BJ (cell line): ENCODE data around the gene CD109. TPM values are rescaled to one million over a fixed set of nuclear protein-coding genes. Genes with fewer than 3 reads are reported as not detected.

Experiments
- CTCF ChIA-PET: fragments of 350-600 bp; formaldehyde crosslinking; extraction: SDS; loops from one replicate; lab custom pipeline; 2021; ENCODE audit warnings: antibody characterized with exemption, inconsistent platforms; lab: Yijun Ruan, JAX
- POLR2A ChIA-PET: fragments of 300-600 bp; sonication (Branson Sonifier 250); formaldehyde crosslinking; extraction: SDS; loops from one replicate; lab custom pipeline; 2021; ENCODE audit warnings: antibody characterized with exemption; lab: Charles Lee
- DNase-seq: peaks from one replicate; pipeline ENCODE4 v3.0.0-alpha.2; 2011; ENCODE audit warnings: low read depth
- H3K27me3 ChIP-seq: 2 replicates; pipeline ENCODE4 v1.6.0; 2011; ENCODE audit warnings: low read length; ENCODE audit not compliant: control insufficient read depth, insufficient read depth
- H3K36me3 ChIP-seq: 2 replicates; pipeline ENCODE4 v1.5.1; 2011; ENCODE audit warnings: low read length; ENCODE audit not compliant: control insufficient read depth, insufficient read depth
- H3K4me3 ChIP-seq: 2 replicates; pipeline ENCODE4 v1.5.1; 2011; ENCODE audit warnings: low read depth, mild to moderate bottlenecking, control low read depth, low read length
- polyA minus RNA-seq: library from RNA; depleted of rRNA, polyadenylated mRNA; stranded (reverse); fragments of >200 nt; gene quantifications from 2 replicates; pipeline ENCODE4 v1.2.3, GENCODE V29; 2011; rRNA and poly(A)+ RNA removed
- polyA plus RNA-seq: library from polyadenylated mRNA; depleted of rRNA; stranded (reverse); fragments of >200 nt; gene quantifications from 2 replicates; pipeline ENCODE4 v1.2.3, GENCODE V29; 2011; rRNA removed
- TF ChIP-seq, protein P1 (sequence below): IDR thresholded peaks from 2 replicates; pipeline ENCODE4 v1.5.1; 2011; ENCODE audit warnings: low read depth, mild to moderate bottlenecking, control low read depth, inconsistent platforms, low read length, moderate library complexity; ENCODE audit not compliant: insufficient read depth

Gene CD109
- polyA plus RNA-seq (14.7 and 29.4 TPM in 2 replicates), polyA minus RNA-seq (10.3 and 10.4 TPM in 2 replicates)

DNA sequence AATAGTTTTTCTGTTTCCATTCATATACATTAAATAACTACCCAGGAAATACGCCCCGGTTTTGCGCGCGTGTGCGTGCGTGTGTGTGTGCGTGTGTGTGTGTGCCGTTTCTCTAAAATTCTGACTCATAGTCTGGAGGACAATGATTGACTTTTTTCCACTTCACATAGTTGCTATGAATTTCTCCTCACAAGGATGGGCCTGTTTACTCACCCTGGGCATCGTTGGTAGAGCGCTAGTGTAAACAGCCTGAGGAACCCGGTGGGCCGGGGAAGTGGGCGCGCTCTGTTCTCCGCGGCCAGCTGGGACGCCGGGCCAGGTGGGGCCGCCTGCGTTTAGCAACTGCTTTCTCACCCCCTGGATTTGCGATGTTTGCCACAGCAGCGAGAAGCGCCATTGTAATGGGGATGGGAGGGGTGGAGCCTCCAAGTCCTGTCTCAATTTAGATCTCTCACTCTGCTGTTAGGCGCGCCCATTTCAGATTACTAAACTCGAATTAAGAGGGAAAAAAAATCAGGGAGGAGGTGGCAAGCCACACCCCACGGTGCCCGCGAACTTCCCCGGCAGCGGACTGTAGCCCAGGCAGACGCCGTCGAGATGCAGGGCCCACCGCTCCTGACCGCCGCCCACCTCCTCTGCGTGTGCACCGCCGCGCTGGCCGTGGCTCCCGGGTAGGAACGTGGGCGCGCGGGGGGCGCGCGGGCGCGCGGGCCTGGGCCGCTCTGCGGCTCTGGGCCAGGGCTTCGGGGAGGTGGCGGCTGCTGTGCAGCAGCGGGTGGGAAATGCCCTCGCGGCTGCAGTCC, at the start of gene CD109:
Gene CD109 (plus strand): TSS at position 585 of the 803 bp plus-strand sequence. CDS start 13 bp downstream, at position 598.
- H3K27me3 ChIP-seq, result no peaks in the 10 kb centered on the region
- H3K36me3 ChIP-seq, result no peaks in the 10 kb centered on the region
- TF ChIP-seq, protein P1, sequence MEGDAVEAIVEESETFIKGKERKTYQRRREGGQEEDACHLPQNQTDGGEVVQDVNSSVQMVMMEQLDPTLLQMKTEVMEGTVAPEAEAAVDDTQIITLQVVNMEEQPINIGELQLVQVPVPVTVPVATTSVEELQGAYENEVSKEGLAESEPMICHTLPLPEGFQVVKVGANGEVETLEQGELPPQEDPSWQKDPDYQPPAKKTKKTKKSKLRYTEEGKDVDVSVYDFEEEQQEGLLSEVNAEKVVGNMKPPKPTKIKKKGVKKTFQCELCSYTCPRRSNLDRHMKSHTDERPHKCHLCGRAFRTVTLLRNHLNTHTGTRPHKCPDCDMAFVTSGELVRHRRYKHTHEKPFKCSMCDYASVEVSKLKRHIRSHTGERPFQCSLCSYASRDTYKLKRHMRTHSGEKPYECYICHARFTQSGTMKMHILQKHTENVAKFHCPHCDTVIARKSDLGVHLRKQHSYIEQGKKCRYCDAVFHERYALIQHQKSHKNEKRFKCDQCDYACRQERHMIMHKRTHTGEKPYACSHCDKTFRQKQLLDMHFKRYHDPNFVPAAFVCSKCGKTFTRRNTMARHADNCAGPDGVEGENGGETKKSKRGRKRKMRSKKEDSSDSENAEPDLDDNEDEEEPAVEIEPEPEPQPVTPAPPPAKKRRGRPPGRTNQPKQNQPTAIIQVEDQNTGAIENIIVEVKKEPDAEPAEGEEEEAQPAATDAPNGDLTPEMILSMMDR, result no peak
- ChIA-PET POLR2A (no interaction called here), CTCF (interaction anchor here (1.1 to 5.0 kb wide), 3 partner anchors 18 to 37 kb away, joined by 4 to 26 read pairs (median 4); no protein-coding TSS in a partner anchor)
- DNase-seq, result no peak
- peak within 1 kb of the TSS; percentile 54 for H3K4me3 ChIP-seq

DNA sequence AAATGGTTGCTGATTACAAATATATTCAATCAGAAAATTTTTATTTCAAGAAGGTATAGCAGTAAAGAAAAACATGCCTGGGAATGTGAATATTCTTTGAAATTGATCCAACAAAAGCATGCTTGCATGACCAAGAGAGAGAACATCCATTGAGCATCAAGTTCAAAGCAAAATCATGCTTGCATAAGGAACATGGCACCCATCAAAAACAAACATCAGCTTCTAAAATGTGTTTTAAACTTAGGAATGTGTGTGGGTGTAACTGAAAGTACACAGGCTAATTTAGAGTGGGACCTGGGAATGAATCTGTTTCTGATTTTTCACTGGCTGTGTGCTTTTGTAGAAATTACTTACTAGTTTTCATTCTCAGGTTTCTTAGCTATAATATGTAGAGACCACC, 47.8 kb upstream of the CD109 start:
- no peak for DNase-seq
- ChIA-PET CTCF (interaction anchor here (0.7 to 1.0 kb wide), 2 partner anchors 11 to 151 kb away, joined by 3 to 4 read pairs; no protein-coding TSS in a partner anchor), POLR2A (interaction anchor here (0.6 kb wide), 1 partner anchor 128 kb away, joined by 3 read pairs; no protein-coding TSS in a partner anchor)
- Histone ChIP-seq H3K27me3 (no peaks in the 10 kb centered on the region), H3K36me3 (no peaks in the 10 kb centered on the region), H3K4me3 (no peak overlapping the region)
- TF ChIP-seq, protein P1, result no peak

DNA sequence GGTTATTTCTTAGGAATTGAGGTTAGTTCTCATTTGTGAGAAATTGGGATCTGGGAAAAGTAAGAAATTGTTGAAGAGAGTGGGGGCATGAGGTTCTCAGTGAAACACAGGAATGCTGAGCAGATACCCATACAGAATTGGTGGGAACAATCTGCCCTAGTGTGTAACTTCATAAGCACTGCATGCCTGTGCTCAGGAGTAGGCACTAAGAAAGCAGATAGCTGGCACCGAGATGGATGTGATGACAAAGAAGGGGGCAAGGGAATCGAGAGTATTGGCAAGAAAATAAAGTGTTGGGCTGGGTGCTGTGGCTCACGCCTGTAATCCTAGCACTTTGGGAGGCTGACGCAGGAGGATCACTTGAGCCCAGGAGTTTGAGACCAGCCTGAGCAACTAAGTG, 46.2 kb upstream of the CD109 start:
- ChIA-PET CTCF (interaction anchor here (0.6 kb wide), 1 partner anchor 154 kb away, joined by 3 read pairs; no protein-coding TSS in a partner anchor), POLR2A (no interaction called here)
- no peak for DNase-seq
- no peaks in the 10 kb centered on the region for H3K27me3 ChIP-seq
- H3K36me3 ChIP-seq, result no peaks in the 10 kb centered on the region
- no peak overlapping the region for H3K4me3 ChIP-seq
- TF ChIP-seq, protein P1, result no peak

DNA sequence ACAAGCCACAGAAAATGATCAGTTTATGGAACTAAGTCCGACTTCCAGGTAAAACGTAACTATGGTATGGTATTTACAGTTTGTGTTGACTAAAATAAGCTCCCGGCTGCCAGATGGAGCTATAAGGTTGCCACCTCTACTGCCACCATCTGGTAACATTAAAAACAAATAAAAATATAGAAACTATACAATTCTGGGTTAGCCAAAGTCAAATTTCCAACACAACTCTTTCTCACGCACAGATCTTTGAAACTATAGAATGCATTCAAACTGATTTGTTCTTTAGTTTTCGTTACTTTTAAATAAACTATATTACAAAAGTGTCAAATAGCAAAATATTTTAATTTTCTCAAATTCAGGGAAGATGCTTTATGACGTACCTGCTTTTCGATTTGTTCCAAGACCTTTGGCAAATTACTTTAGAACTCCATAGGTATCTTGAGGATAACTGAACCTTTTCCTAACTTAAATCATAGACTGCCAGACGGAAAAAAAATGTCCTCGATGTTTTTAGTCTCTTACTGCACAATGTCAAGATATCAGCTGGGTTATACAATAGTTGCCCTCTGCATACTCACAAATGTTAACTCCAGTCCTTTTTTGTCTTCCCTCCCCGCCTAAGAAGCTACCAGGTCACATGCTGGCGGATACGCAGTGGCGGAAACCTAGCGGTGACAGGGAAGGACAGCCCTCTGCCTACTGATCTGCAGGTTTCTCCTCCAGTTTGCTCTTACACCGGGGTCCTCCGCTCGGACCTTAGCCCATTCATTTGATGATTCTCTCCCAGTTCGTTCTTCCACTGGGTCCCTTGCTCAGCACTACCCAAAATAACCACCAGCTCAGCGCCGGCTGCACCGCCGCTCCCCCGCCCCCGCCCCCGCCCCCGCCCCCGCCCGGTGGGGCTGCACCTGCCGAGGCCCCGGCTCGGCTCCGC, 43.1 kb upstream of the CD109 start:
- POLR2A ChIA-PET, result interaction anchor here (1.0 kb wide), 1 partner anchor 16 kb away, joined by 11 read pairs; no protein-coding TSS in a partner anchor
- H3K4me3 ChIP-seq, result peak overlapping the region; percentile 100
- H3K36me3 ChIP-seq, result no peaks in the 10 kb centered on the region
- DNase-seq, result no peak
- TF ChIP-seq, protein P1, result peak; percentile 33
- H3K27me3 ChIP-seq, result no peaks in the 10 kb centered on the region
- CTCF ChIA-PET, result interaction anchor here (0.7 to 2.9 kb wide), 17 partner anchors 9 to 401 kb away, joined by 3 to 11 read pairs (median 4); partner anchors contain the start of gene MTO1
